ENCODE data around the gene TMOD4.
A peak's percentile ranks its signal among the peaks of the same experiment; 100 is the strongest.
"Not testable (repeated sequence)": the region's sequence is repeated elsewhere in the genome, so short reads cannot be mapped to it uniquely, and the experiment has no call there.

The TMOD4 gene

DNA sequence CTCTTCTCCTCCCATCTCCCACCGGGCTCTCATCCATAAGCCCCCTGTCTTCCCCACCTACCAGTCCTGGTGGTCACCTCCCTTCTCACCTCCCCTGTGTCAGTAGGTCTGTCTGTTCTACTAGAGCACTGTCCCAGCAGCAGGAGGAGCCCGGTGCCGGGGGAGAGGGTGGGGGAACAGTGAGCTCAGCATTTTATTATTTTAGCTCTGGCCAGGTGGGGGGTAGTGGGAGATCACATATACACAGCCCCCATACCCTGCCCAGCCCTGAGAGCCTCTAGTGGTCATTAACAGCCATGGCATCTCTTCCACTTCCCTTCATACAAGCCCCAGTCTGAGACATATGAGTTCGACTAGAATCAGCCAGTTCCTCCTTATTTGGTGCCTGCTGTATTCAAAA is at the start of gene TMOD4:
TSS of gene TMOD4 (minus strand) at position 119 of the 400 bp plus-strand sequence. CDS start 1,106 bp downstream, outside the sequence.
- TF ChIP-seq, protein P1, sequence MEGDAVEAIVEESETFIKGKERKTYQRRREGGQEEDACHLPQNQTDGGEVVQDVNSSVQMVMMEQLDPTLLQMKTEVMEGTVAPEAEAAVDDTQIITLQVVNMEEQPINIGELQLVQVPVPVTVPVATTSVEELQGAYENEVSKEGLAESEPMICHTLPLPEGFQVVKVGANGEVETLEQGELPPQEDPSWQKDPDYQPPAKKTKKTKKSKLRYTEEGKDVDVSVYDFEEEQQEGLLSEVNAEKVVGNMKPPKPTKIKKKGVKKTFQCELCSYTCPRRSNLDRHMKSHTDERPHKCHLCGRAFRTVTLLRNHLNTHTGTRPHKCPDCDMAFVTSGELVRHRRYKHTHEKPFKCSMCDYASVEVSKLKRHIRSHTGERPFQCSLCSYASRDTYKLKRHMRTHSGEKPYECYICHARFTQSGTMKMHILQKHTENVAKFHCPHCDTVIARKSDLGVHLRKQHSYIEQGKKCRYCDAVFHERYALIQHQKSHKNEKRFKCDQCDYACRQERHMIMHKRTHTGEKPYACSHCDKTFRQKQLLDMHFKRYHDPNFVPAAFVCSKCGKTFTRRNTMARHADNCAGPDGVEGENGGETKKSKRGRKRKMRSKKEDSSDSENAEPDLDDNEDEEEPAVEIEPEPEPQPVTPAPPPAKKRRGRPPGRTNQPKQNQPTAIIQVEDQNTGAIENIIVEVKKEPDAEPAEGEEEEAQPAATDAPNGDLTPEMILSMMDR (IDR thresholded peaks at IDR 0.05; ENCODE audit: insufficient read depth, low read depth, low read length, missing control alignments): peak; percentile 51
- no peak within 1 kb of the TSS for H3K4me3 ChIP-seq (ENCODE audit: low read depth, low read length)

GRCh38 chr1:151222130-151222529 is 46.3 kb upstream of the TMOD4 start:
- TF ChIP-seq, protein P1 (IDR thresholded peaks at IDR 0.05; ENCODE audit: insufficient read depth, low read depth, low read length, missing control alignments): no peak
- DNase-seq (ENCODE audit: low read depth): no peak
- H3K4me3 ChIP-seq (ENCODE audit: low read depth, low read length): no peak overlapping the region

More for the DNA sequence above, at the start of gene TMOD4:
- no peak for DNase-seq (ENCODE audit: low read depth)

- DNase-seq (ENCODE audit: low read depth): no peak
- TF ChIP-seq, protein P1 (IDR thresholded peaks at IDR 0.05; ENCODE audit: insufficient read depth, low read depth, low read length, missing control alignments): no peak
- no peak overlapping the region for H3K4me3 ChIP-seq (ENCODE audit: low read depth, low read length)
These were observed 45.8 kb upstream of the TMOD4 start for GRCh38 chr1:151221616-151222015.

DNA sequence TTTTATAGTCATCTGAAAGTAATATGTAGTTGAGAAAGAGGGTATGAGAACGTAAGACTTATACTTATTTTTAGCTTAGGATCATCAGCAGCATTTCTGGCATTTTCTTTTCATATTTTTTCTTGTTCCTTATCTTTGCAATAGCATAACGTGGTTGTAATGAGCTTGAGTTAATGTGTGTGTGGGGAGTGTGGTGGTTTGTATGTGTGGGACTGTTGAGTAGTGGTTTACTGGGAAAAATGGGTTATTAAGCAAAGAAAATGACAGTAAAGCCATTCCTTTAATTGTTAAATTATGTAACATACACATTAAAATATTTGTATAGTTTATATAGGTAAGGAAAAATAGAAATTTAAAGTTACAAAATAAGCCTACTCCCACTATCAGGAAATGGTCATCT is 37.8 kb upstream of the TMOD4 start:
- H3K4me3 ChIP-seq (ENCODE audit: low read depth, low read length): no peak overlapping the region
- TF ChIP-seq, protein P1 (IDR thresholded peaks at IDR 0.05; ENCODE audit: insufficient read depth, low read depth, low read length, missing control alignments): no peak
- DNase-seq (ENCODE audit: low read depth): no peak

DNA sequence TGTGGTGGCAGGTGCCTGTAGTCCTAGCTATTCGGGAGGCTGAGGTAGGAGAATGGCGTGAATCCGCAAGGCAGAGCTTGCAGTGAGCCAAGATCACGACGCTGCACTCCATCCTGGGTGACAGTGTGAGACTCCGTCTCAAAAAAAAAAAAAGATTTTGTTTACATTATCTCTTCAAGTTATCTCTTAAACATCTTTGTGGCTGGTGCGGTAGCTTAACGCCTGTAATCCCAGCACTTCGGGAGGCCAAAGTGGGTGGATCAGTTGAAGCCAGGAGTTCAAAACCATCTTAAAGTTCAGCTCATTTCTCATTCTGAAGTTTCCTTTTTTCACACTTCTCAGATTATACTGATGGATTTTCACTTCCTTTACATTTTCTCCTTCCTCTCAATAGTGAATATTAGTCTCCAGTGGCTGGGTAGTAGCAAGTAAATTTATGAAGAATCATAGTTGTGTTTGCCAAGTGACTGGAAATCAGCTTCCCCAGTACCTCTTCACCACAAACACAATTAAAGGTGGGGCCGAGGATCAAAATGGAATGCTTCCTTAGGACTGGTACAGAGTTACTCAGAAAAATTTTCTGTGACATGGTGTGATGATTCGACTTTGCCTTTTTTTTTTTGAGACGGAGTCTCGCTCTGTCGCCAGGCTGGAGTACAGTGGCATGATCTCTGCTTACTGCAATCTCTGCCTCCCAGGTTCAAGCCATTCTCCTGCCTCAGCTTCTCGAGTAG is 36.4 kb upstream of the TMOD4 start:
- H3K4me3 ChIP-seq (ENCODE audit: low read depth, low read length): no peak overlapping the region
- TF ChIP-seq, protein P1 (IDR thresholded peaks at IDR 0.05; ENCODE audit: insufficient read depth, low read depth, low read length, missing control alignments): no peak
- DNase-seq (ENCODE audit: low read depth): no peak

DNA sequence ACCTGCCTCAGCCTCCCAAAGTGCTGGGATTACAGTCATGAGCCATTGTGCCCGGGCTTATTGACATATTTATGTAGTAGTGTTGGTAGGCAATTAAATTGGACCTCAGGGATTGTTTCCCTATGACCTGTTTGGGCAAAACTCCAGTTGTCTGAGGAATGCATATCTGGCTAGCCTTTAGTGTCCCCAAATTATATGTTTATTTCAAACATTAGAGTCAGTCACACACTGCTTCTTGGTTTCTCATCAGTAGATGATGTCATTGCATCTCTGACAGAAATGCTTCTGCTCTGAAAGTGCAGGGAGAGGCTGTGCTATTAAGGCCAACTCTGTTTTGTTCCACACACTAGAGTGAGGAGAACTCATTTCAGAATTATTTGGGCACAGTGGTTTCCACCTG is 35.0 kb upstream of the TMOD4 start:
- TF ChIP-seq, protein P1 (IDR thresholded peaks at IDR 0.05; ENCODE audit: insufficient read depth, low read depth, low read length, missing control alignments): no peak
- no peak for DNase-seq (ENCODE audit: low read depth)
- no peak overlapping the region for H3K4me3 ChIP-seq (ENCODE audit: low read depth, low read length)

DNA sequence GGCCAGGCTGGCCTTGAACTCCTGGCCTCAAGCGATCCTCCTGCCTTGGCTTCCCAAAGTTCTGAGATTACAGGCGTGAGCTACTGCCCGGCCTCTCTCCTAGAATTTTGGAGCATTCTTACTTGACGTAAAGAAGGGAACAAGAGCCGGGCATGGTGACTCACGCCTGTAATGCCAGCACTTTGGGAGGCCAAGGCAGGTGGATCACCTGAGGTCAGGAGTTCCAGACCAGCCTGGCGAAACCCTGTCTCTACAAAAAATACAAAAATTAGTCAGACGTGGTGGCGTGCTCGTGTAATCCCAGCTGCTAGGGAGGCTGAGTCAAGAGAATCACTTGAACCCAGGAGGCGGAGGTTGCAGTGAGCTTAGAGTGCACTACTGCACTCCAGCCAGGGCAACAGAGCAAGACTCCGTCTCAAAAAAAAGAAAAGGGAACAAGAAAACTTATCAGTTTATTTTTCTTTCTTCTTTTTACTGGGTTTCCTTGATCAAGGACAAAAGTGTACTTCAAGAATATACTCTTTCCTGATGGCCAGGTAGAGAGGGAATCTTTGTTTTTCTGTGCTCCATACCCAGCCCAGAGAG is 29.7 kb upstream of the TMOD4 start:
- not testable (repeated sequence) for DNase-seq (ENCODE audit: low read depth)

More for the DNA sequence above, 29.7 kb upstream of the TMOD4 start:
- not testable (repeated sequence) for H3K4me3 ChIP-seq (ENCODE audit: low read depth, low read length)

Data from GM12865 (cell line).